Stimulated activated CD4-positive, alpha-beta T cell treated with anti-CD3 and anti-CD28 coated beads, Interleukin-12 subunit alpha, Interleukin-12 subunit beta, amount 100 ng/mL, for 24 hours (primary cell): ENCODE measurements around the gene ATP10B.

ENCODE experiments used
- DNase-seq, 2 experiments: peaks; one replicate each; pipeline ENCODE4 v3.0.0-alpha.2; 2020; ENCODE audit warnings: low read depth in 2 of 2

The ATP10B gene

GRCh38 chr5:160637357-160638090, 214.5 kb downstream of the ATP10B start:
- DNase-seq: no peak

GRCh38 chr5:160635663-160636062, 216.3 kb downstream of the ATP10B start:
- no peak for DNase-seq

DNA sequence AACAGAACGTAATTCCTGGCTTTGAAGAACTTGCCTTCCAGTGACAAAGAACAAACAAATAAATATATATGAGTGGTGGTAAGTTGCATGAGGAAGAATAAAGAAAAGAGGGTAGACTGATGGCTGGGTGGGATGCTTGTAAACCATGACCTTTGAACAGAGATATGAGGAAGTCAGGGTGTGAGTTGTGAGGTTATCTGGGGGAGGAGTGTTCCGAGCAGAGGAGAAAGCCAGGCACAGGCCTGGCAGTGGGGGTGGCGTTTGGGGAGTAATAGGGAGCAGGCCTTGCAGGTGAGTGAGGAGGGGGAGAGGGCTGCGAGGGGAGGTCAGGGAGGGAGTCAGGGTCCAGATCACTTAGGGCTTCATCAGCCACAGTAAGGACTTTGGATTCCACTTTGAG, 217.0 kb downstream of the ATP10B start:
- no peak for DNase-seq

DNA sequence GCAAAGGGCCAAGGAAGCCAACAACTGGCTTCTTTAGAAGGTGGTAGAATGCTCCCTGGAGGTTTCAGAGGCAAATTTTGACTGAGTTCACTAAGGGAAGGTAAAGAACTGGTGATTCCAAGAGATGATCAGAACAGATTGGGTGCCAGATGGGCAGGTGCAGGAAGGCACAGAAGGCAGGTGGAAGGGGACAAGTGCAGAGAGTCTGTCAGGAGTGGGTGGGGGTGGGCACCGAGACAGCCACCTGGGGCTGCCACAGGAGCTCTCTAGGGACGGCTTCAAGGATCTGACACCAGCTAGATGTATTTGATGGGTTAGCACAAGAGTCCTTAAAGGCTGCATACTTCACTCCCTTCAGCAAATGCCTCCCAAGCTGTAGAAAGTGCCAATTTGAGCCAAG, 223.0 kb downstream of the ATP10B start:
- no peak for DNase-seq

DNA sequence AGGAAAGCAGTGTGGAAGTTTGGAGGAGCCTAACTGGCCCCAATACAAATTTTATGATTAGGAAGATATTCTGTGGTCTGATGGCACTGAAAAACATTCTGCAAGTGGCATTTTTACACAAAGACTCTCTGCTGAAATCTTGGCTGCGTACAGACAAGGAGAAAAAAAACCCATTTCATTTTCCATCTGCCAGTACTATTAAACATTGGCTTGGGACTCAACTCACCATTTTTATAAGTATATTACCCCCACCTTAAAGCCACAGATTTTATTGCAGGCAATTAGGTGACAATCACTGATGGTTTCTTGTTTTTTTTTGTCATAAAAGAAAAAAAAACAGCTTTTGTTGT, 223.4 kb downstream of the ATP10B start:
- DNase-seq: no peak

DNA sequence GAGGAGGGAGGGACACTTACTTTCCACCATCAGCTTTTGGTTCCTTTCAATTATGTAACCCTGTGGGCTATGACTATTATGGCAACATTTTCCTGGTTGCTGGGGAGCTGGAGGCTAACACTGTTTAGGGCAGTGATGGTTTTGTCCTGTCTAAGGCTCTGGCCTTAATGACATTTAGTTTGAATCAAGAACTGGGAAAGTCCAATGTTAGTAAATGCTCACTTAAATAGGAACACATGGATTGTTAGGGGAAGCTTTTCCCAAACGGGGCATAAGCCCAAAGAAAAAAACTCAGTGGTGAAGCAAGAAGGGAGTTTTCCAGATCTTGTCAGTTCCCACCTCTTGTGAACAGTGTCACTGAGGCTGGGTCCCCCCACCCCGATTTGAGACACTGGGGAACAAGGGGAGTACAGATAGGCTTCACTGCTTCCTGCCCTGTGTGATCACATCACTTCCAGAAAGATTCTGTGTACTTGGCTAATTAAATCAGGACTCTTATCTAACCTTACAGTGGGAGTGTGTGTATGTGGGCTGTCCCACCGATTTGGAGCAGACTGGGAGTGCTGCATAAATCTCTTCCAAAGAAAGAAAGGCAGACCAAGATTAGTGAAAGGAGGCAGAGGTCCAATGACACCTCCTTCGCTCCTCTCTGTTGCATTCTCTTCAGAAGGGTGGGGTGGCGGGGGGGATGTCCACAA, 223.9 kb downstream of the ATP10B start:
- no peak for DNase-seq

- no peak for DNase-seq
Observed at GRCh38 chr5:160626322-160626721, 225.7 kb downstream of the ATP10B start.

DNA sequence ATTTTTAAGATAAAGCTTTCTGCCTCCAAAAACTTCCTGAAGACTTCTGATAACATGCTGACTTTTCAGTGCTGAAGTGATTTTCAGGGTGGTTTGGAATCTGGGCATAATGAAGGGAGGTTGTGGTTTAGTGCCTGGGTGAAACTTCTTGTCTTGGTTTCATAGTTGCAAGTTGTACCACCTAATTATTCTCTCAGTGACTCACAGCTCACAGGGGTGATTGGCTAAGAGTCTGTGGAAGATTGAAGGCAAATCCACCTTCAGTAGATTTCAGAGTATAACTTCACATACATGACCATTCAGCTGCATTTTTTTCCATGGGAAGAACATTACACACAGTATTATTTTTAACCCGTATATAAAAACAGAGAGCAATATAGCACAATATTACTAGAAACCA, 230.5 kb downstream of the ATP10B start:
- no peak for DNase-seq

GRCh38 chr5:160620401-160620800, 231.6 kb downstream of the ATP10B start:
- DNase-seq: no peak

GRCh38 chr5:160619381-160619780, 232.6 kb downstream of the ATP10B start:
- DNase-seq: no peak

- no peak for DNase-seq
Observed at GRCh38 chr5:160618286-160618685, 233.7 kb downstream of the ATP10B start.

DNA sequence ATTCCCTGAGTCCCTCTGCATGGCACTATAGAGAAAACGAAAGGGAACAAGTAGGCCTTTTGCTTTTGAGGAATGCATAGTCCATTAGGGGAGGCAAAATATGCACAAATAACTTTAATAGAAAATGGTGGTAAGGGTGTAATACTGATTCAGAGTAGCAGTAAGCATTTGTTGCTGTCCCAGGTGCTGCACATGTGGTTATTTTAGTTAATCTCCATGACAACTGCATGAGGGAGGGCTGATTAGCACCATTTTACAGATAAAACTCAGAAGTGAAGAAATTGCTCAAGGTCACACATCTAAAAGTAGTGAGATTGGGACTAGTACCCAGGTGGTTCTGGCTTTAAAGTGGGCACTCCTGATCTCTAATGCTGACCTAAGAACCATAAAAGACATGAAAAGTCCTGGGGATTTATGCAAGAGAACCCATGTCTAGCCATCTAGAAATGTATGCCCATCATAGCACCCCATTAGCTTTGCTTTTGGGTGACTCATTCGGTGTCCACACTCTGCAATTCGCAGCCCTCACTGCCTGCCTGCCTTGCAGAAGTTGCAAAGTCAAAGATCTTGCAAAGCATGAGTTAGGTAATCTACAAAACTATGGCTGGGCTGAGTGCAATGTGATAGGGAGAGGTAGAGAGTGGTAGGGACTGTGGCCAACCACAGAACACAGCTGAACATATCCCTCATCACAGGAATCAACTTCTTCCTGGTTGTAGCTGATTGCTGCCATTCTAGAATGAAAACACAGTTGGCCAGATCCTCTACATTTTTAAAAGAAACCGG, 235.1 kb downstream of the ATP10B start:
- no peak for DNase-seq

DNA sequence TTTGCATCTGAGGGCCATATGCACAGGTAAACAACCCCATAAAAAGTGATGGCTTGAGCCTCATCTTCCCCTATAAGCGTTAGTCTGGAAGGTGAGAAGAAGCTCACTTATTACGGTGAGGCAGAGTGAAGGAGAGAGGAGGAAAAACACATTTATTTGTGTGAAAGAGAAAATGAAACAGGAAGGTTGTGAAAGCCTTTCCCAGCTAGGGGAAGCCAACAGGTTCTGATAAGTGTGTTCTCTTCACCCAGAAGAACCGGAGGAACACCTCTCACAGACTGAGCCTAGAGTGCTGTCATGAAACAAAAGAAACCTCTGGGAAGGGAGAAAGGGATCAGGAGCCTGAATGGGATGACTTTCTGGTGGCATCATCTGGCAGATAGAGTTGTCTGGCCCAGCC, 237.9 kb downstream of the ATP10B start:
- DNase-seq: no peak

DNA sequence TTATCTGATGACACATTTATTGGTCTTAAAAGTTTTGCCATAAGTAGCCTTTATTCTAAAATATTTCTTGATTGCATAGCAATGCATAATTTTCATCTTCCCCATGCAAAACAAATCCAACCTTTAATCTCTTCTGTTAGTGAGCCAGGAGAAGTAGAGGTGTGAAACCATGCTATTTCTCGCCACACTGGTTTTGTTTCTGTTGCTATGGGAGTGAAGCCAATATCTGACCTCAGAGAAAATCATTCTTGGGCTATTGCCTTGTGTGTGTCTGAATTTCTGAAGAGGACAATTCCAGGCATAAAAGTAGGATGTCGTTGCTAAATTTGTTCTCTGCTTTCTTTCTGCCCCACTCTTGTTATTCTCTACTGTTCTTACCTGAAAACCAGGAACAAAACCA, 246.7 kb downstream of the ATP10B start:
- no peak for DNase-seq

DNA sequence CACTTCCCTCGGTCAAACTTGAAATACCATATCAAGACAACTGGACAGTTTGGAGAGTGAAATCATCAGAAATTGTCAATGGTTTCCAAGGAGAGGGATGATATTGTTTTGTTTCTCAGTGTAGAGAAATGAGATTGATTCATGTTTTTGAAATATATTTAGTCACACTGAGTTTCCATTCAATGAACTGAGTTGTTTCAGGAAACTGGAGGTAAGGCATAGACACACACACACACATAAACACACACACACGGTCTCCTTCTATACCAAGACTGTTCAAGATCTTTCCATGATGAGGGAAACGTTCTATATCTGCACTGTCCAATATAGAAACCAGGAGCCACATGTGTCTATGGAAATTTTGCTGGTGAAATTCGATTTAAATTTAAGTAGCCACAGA, 247.5 kb downstream of the ATP10B start:
- DNase-seq: no peak

GRCh38 chr5:160602744-160603143, 249.3 kb downstream of the ATP10B start:
- DNase-seq: no peak

DNA sequence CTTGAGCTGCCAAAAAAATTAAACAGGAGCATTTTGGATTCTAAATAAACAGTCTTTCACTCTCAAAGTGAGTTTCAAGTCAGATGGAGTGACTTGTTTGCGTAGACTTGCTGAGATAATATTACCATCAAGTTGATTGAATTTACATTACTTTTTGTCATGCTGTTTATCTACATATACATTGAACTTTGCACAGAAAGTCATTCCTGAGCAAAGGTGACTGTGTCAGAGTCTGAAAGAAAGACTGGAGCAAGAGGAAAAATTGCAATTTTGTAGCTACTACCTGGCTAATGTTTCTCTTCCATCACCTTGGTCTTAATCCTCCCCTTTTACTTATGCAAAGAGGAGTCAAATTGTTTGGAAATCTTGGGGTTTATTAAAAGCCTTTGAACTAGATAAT, 251.0 kb downstream of the ATP10B start:
- DNase-seq: no peak

GRCh38 chr5:160573318-160573717, 278.7 kb downstream of the ATP10B start:
- DNase-seq: no peak

- DNase-seq: no peak
Observed at GRCh38 chr5:160567031-160567705, 284.8 kb downstream of the ATP10B start.

- DNase-seq: no peak
Observed at GRCh38 chr5:160565376-160565775, 286.6 kb downstream of the ATP10B start.

GRCh38 chr5:160556846-160557245, 295.2 kb downstream of the ATP10B start:
- DNase-seq: no peak

DNA sequence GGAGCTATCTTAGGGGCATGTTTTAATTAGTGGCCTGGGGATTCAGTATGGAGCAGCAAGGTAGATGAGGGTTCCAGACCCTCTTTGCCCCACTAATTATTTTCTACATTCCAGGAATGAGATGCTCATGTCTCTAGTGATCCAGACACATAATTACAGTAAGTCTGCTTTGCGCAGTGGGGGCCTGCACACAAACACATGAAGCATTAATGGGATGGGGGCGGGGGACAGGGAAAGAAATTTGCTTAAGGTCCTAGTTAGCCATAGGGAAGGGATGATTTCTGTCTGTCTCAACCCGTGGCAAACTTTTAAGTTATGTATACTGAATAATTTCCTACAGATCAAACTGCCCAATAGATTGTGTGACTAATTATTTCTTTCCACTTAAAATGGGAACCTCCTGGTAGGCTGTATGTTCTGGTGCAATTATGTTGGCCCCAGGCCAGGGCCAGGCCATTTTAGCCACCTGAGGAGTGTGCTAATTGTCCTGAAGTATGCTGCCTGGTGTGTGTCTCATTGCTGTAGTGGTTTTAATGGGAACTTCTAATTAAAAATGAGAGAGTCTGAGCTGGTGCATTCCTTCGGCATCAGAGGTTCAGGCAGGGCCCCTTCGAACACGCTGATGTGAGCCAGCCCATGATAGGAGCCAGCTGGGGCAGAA, 295.9 kb downstream of the ATP10B start:
- DNase-seq: no peak
